SH-SY5Y (cell line): ENCODE measurements around the gene FLT3LG.

Source experiments
- GATA2 ChIP-seq: IDR thresholded peaks from 2 replicates; pipeline ENCODE4 v1.6.1; 2011; ENCODE audit warnings: mild to moderate bottlenecking, low read depth, low read length
- GATA3 ChIP-seq: IDR thresholded peaks from 2 replicates; pipeline ENCODE4 v1.6.1; 2011; ENCODE audit warnings: low read depth, mild to moderate bottlenecking, low read length, moderate library complexity

FLT3LG gene

GRCh38 chr19:49469828-49470614 lies 4.0 kb upstream of the FLT3LG start:
- no peak for TF ChIP-seq GATA2
- no peak for TF ChIP-seq GATA3

DNA sequence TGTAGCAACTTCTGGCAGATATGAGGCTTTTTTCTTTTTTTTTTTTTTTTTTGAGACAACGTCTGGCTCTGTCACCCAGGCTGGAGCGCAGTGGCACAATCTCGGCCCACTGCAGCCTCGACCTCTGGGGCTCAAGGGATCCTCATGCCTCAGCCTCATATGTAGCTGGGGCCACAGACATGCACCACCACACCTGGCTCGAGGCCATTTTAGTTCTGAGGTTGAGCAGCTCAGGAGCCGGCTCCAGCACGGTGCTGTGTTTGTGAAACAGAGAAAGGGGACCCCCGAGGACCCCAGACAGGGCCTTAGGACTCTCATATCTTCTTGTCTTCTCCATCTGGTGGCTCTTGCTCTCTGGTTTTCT lies 3.4 kb upstream of the FLT3LG start:
- no peak for TF ChIP-seq GATA3
- TF ChIP-seq GATA2, result no peak

- TF ChIP-seq GATA3 (no peak), GATA2 (no peak)
These were observed 1.1 kb upstream of the FLT3LG start for GRCh38 chr19:49472936-49473335.

GRCh38 chr19:49474542-49474924 lies 518 bp downstream of the FLT3LG start:
- TF ChIP-seq GATA3, result no peak
- TF ChIP-seq GATA2, result no peak

GRCh38 chr19:49475191-49475917 lies 1.3 kb downstream of the FLT3LG start:
- TF ChIP-seq GATA3, result no peak

- TF ChIP-seq GATA2 (no peak), GATA3 (no peak)
These were observed 2.2 kb downstream of the FLT3LG start for GRCh38 chr19:49475995-49476880.

- no peak for TF ChIP-seq GATA3
- TF ChIP-seq GATA2, result no peak
These were observed 6.1 kb downstream of the FLT3LG start for GRCh38 chr19:49479975-49480628.

- no peak for TF ChIP-seq GATA3
- no peak for TF ChIP-seq GATA2
These were observed 7.1 kb downstream of the FLT3LG start for GRCh38 chr19:49481020-49481683.

- TF ChIP-seq GATA2, result no peak
- no peak for TF ChIP-seq GATA3
These were observed 12.2 kb downstream of the FLT3LG start for GRCh38 chr19:49486232-49486631.

GRCh38 chr19:49486710-49487276 lies 12.8 kb downstream of the FLT3LG start:
- no peak for TF ChIP-seq GATA3
- TF ChIP-seq GATA2, result no peak

DNA sequence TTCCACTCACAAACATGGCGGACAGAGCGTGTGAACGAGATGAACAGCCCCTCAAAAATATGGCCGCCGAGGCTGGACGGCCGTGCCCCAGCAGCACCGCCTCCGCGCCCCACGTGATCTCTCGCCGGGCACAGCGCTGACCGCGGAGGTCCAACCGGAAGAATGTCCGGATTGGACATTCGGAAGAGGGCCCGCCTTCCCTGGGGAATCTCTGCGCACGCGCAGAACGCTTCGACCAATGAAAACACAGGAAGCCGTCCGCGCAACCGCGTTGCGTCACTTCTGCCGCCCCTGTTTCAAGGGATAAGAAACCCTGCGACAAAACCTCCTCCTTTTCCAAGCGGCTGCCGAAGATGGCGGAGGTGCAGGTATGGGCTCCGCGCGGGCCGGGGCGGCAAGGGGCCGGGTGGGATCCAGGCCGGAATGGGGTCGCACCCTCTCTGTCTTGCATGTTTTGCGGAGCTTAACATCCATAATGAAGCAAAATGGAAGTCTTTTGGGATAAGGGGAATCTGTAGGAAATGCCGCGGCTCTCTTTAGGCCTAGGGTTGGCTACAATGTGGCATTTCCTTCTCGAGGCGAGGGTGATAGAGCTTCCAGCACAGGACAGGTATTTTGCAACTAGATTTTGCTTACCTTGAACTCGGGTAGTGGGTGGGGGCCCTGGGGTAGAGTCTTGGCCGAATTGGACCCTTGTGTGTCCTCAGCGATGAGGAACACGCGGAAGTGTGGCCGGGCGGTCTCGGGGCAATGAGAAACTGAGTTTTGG lies 13.4 kb downstream of the FLT3LG start, which contains the start of gene RPL13A:
TSS of gene RPL13A (plus strand) at position 332 of the 769 bp plus-strand sequence. CDS start at position 354, 22 bp downstream.
- TF ChIP-seq GATA3 (no peak), GATA2 (no peak)
